SK-N-MC (cell line): ENCODE data around the gene NCAM2.

Source experiments
- EZH2 ChIP-seq: fragments of 200-600 bp; sonication (generic); IDR thresholded peaks from one replicate; pipeline ENCODE4 v1.6.1; 2017; ENCODE audit warnings: antibody characterized with exemption
- POLR2AphosphoS5 ChIP-seq: IDR thresholded peaks from 2 replicates; pipeline ENCODE4 v1.6.1; 2012; ENCODE audit warnings: mild to moderate bottlenecking, low read depth, low read length, borderline replicate concordance

- TF ChIP-seq POLR2AphosphoS5, result no peak
- TF ChIP-seq EZH2, result no peak
These were observed 233.7 kb downstream of the NCAM2 start for GRCh38 chr21:21231913-21232312.
